Fibroblast of skin of left quadriceps (primary cell): ENCODE results near the gene TTL.
"Not testable (repeated sequence)": the region's sequence is repeated elsewhere in the genome, so short reads cannot be mapped to it uniquely, and the experiment has no call there.

ENCODE experiments used
- DNase-seq, 2 experiments: peaks; one replicate each; pipeline ENCODE4 v3.0.0-alpha.2; 2013; ENCODE audit warnings: low read depth in 2 of 2

TTL gene

DNA sequence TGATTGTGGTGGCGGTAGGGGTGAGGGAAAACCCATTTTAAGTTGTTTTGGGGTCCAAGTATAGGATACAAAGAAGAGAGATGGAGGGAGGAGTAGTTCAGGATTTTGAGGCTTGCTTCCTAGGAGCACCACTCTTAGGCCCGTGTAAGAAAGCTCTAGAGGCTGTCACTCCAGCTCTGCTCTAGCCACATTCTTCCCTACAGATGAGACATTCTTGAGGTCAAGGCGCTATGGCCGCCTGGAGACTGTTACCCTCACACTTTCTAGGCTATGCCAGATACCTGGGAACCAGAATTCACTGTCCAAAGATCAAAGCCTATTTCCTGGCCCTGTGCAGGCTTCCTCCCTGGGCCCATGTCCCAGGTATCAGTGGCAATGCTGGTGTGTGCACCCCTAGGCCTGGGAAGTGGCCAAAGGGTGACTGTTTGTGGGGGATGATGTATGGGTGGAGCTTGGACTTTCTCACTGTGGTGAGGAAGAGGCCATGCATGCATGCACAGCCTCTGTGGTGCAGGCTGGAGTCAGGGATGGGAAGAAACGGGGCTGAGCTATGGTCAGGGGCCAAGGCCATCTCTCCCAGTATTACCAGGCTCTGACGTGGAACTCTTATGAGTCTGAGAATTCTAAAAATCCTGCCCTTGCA is 7.0 kb upstream of the TTL start:
- no peak for DNase-seq

- no peak for DNase-seq
These were observed 5.5 kb upstream of the TTL start for GRCh38 chr2:112476434-112476833.

- no peak for DNase-seq
These were observed 1.4 kb upstream of the TTL start for GRCh38 chr2:112480530-112481049.

DNA sequence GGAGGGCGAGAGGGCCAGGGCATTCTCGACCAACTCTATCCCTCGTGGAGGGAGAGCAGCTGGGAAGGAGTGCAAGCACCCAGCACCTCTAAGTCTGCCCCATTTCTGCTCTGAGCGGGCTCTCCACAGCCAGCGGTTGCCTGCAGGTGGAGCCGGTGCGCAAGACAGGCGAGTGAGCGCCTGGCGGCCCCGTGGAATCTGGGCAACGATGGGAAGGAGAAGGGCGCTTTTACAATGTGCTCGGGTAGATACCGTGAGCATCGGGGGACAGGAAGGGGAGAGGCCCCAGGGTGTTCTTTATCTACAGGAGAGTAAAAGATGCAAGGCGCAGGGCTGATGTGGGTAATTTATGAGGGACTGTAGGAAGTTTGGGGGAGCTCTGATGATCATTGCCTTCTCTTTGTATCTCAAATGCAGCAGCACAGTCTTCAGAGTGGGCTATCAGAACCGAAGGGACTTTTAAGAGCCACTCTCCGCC is 867 bp upstream of the TTL start:
- peak; percentile 49 for DNase-seq

GRCh38 chr2:112482309-112483041 is 519 bp downstream of the TTL start:
- DNase-seq: no peak

GRCh38 chr2:112483042-112483473 is 1.1 kb downstream of the TTL start:
- no peak for DNase-seq

DNA sequence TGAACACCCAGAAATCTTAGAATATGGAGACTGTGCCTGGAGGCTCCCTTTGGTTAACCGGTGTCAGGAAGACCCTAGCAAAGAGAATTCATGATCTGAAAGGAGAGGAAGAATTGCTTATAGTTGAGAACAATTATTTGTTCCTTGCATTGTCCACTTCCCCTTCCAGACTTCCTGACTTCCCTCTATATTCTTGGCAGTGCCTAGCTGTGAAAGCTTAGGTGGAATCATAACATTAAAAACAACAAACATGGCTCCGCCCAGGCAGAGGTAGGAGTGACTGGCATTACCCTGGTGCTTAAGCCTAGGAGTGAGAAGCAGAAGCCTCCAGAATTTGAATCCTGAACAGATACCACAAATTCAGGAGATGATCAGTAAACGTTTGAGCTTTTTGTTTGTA is 1.9 kb downstream of the TTL start:
- no peak for DNase-seq

- DNase-seq: no peak
These were observed 3.9 kb downstream of the TTL start for GRCh38 chr2:112485849-112486248.

DNA sequence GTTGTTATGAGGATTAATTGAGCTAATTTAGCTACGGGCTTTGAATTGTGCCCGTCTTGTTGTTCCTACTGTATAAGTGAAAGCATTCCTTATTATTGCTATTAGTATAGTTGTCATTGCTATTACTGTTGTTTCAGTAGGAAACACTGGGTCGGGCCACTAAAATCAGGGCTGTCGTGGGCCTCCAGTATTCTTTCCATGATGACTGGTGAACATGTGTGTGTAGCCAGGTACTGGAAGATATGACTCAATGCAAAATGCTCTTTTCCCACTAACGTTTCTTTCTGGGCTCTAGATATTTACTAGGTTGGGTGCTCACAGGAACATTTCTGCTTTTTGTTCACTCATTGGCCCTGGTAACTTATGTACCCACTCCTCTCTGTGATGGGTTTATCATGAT is 4.9 kb downstream of the TTL start:
- DNase-seq: no peak

DNA sequence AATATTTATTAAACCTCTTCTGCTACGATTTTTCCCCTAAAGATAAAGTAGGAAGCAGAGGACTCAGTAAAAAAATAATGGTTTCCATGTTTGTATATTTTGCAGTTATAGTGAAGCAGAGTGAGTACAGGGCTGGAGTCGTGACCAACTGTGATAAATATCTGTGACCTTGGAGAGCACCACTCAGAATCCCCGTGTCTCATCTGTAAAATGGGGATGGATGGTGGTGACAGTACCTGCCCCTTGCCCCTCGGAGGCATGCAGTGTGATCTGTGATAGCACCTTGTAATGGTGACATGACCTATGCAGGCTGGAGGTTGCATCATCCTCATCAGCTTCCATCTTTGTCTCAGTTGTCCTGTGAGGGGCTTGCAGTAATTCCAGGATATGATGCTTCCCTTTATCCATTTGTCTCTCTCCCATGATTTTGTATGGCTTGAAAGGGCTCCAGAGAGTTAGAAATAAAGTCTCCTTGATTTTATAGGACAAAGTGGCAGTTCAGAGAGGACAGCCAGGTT is 5.5 kb downstream of the TTL start:
- DNase-seq: no peak

DNA sequence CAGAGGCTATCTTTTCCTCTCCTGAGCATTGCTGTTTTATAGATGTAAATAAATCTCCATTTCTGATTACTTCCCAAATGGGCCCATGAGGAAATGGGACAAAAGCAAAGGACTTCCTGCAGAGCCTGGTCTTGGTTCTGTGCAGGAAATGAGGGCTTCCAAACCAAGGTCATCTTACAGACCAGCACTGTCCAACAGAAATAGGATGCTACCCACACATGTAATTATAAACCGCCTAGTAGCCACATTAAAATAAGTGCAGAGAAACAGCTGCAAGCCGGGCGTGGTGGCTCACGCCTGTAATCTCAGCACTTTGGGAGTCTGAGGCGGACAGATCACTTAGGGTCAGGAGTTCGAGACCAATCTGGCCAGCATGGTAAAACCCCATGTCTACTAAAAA is 6.2 kb downstream of the TTL start:
- no peak for DNase-seq

DNA sequence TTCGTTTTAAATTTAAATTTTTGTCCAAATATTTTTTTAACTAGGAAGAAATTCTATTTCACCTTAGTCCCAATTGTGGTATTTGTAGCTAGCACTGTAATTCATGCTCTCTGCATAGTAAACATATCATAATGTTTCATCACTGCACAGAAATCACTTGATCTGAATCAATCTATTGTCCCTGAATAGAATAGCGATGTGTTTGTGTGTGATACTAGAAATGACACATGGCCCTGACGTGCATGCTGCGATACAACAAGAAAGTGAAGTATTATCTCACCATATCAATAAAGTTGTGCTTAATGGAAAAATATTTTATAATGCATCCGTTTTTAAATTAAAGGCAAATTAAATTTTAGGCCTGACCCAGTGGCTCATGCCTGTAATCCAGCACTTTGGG is 10.0 kb downstream of the TTL start:
- DNase-seq: no peak

DNA sequence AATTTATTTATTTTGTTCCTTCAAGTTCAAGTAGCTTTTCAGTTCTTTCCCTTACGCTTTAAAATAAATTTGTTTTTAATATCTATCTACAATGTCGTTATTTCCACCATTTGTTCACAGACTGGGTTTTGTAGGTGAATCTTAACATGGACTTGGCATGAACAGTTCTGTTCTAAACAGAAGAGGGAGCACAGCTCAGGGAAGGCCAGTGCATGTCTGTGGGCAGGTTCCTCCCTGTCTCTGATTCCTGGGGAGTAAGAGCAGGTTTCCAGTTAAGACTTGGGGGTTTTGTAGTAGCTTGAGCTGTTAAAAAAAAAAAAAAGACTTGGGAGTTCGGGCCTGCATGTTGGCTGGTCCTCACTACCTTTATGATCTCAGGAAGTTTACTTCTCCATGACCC is 11.1 kb downstream of the TTL start:
- DNase-seq: no peak

- peak in 1 of 2 experiments; percentile 33 for DNase-seq
These were observed 12.1 kb downstream of the TTL start for GRCh38 chr2:112493858-112494648.

DNA sequence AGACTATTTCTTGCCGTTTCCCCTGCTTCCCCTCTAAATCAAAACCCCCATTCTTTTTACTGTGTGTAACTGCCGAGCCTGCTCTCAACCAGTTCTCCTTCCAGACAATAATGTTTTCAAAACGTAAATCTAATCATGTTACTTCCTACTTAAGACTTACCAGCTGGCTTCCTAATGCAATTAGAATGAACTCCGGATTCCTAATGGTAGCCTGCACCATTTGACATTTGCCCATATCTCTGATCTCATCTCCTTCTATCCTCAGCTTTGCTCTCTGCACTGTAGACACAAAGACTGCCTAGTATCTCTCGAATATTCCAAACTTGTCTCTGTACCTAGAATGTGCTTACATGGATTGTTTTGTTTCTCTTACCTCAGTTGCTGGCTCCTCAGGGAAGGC is 12.9 kb downstream of the TTL start:
- DNase-seq: no peak

DNA sequence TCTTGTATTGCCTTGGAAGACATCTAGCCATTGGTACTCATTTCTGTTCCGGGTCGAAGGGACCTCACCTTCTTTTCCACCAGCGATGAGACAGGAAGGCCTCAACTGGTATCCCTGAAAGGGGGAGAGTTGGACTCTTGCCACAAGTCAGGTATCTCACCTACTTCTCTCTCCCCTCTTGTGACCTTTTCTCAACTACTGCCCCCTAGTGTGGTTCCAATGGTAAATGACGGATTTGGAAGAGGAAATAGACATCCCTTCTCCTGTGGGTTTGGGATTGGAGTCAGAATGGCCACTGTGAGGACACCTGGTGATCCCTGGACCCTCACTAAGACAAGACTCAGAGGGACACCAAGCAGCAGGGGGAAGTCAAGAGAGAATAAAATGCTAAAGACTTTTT is 13.9 kb downstream of the TTL start:
- not testable (repeated sequence) for DNase-seq

DNA sequence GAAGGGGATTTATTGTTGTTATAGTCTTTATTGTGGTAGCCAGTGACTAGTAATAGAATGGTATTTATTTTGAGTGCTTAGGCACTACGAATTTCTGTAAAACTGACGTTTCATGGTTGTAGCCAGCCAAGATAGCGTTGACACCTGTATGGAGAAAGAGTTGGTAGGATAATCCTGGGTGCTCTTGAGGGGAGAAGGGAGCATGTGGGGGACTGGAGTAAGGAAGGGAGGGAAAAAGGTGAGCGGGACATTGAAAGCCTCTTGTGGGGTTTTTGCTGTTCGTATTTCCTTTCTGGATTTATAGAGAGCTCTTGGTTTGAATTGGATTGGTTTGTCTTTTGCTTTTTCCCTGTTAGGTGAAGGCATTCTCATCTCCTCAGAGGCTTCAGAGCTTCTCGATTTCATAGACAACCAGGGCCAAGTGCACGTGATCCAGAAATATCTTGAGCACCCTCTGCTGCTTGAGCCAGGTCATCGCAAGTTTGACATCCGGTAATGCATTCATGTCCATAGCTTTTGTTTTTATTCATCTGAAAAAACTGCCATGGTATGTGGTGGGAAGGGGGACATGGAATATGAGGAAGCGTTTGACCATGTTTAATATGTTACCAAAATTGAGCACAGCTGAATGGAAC is 19.0 kb downstream of the TTL start:
- DNase-seq: not testable (repeated sequence)

DNA sequence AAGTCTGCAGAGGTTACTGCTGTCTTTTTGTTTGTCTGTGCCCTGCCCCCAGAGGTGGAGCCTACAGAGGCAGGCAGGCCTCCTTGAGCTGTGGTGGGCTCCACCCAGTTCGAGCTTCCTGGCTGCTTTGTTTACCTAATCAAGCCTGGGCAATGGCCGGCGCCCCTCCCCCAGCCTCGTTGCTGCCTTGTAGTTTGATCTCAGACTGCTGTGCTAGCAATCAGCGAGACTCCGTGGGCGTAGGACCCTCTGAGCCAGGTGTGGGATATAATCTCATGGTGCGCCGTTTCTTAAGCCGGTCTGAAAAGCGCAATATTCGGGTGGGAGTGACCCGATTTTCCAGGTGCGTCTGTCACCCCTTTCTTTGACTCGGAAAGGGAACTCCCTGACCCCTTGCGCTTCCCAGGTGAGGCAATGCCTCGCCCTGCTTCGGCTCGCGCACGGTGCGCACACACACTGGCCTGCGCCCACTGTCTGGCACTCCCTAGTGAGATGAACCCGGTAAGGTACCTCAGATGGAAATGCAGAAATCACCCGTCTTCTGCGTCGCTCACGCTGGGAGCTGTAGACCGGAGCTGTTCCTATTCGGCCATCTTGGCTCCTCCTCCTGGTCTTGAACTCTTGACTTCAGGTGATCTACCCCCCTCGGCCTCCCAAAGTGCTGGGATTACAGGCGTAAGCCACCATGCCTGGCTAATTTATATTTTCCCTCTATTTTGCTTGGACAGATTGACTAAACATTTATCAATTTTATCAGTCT is 27.5 kb downstream of the TTL start:
- not testable (repeated sequence) for DNase-seq

DNA sequence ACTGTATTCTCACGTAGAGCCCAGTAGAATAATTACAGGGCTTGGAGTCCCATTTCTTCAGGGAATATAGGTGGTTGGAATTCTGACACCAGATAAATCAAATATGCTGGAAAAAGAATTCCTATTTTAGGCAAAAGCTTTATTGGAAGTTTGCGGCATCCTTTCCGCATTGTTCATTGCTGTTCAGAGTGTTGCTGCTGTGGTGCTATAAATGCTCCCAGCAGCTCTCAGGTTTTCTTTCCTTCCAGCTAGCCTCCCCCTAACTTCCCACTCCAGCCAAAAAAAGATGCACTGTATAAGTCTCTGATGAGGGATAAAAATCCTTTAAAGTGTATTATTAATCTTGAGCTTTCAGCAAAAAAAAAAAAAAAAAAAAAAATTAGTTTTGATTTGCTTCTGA is 34.8 kb downstream of the TTL start:
- no peak for DNase-seq

- no peak for DNase-seq
These were observed 36.9 kb downstream of the TTL start for GRCh38 chr2:112518807-112519206.

GRCh38 chr2:112519506-112519905 is 37.5 kb downstream of the TTL start:
- DNase-seq: no peak
